Measurements from ENCODE around the gene MMP27.

GRCh38 chr11:102662607-102663006 lies 43.0 kb downstream of the MMP27 start:
- TF ChIP-seq POLR2A (IDR thresholded peaks at IDR 0.05; ENCODE audit: borderline replicate concordance, extremely low read depth, insufficient read depth, insufficient read length) (no peak), CTCF (IDR thresholded peaks at IDR 0.05 in 2 of 3, conservative IDR thresholded peaks at IDR 0.05 in 1 of 3; ENCODE audit: borderline replicate concordance in 1 of 3, insufficient read depth in 1 of 3, low read depth in 2 of 3, low read length in 2 of 3) (no peak), REST (IDR thresholded peaks at IDR 0.05; ENCODE audit: low read depth) (no peak), EZH2phosphoT487 (IDR thresholded peaks at IDR 0.05; ENCODE audit: borderline replicate concordance) (no peak), EZH2 (IDR thresholded peaks at IDR 0.05) (no peak), ZBTB33 (IDR thresholded peaks at IDR 0.05; ENCODE audit: extremely low read depth, insufficient replicate concordance, low read length) (no peak), SP1 (IDR thresholded peaks at IDR 0.05; ENCODE audit: low read depth) (no peak), CEBPB (IDR thresholded peaks at IDR 0.05; ENCODE audit: low read depth) (no peak), EGR1 (IDR thresholded peaks at IDR 0.05; ENCODE audit: low read depth) (no peak)
